Karpas-422 (cell line): ENCODE measurements around the gene SERPINB10. TPM values are rescaled to one million over a fixed set of nuclear protein-coding genes. Genes with fewer than 3 reads are reported as not detected.

Experiments
- DNase-seq: peaks from one replicate; pipeline ENCODE4 v3.0.0-alpha.2; 2015
- H2AFZ ChIP-seq: fragments of 200-600 bp; sonication (generic); 2 replicates; pipeline ENCODE4 v1.6.1; 2014; ENCODE audit warnings: antibody characterized with exemption, low read length, mixed read lengths
- H3K27ac ChIP-seq: fragments of 200-600 bp; sonication (generic); 2 replicates; pipeline ENCODE4 v1.5.1; 2014; ENCODE audit warnings: mild to moderate bottlenecking, low read length, moderate library complexity
- H3K27me3 ChIP-seq: fragments of 200-600 bp; sonication (generic); 2 replicates; pipeline ENCODE4 v1.6.1; 2014; ENCODE audit warnings: low read length, mixed read lengths
- H3K36me3 ChIP-seq: fragments of 200-600 bp; sonication (generic); 2 replicates; pipeline ENCODE4 v1.6.1; 2014; ENCODE audit warnings: low read length, mixed read lengths; ENCODE audit not compliant: insufficient read depth
- H3K4me1 ChIP-seq: fragments of 200-600 bp; sonication (generic); 2 replicates; pipeline ENCODE4 v1.6.1; 2014; ENCODE audit warnings: mild to moderate bottlenecking, low read length, mixed read lengths
- H3K4me2 ChIP-seq: fragments of 200-600 bp; sonication (generic); 2 replicates; pipeline ENCODE4 v1.6.1; 2014; ENCODE audit warnings: low read length, low read depth, mild to moderate bottlenecking; ENCODE audit not compliant: poor library complexity, severe bottlenecking
- H3K4me3 ChIP-seq: fragments of 200-600 bp; sonication (generic); 2 replicates; pipeline ENCODE4 v1.5.1; 2014; ENCODE audit warnings: mild to moderate bottlenecking, antibody characterized with exemption, low read length, mixed read lengths
- H3K79me2 ChIP-seq: fragments of 200-600 bp; sonication (generic); 2 replicates; pipeline ENCODE4 v1.6.1; 2014; ENCODE audit warnings: mild to moderate bottlenecking, low read length, mixed read lengths
- H3K9ac ChIP-seq: fragments of 200-600 bp; sonication (generic); 2 replicates; pipeline ENCODE4 v1.6.0; 2014; ENCODE audit warnings: low read length
- H3K9me2 ChIP-seq: fragments of 200-600 bp; sonication (generic), shearing (Covaris generic); replicated peaks from 2 replicates; pipeline ENCODE4 v1.6.0; 2014; ENCODE audit warnings: mild to moderate bottlenecking, low read length, moderate library complexity; ENCODE audit not compliant: insufficient read depth
- H3K9me3 ChIP-seq: fragments of 300-700, 200-600 bp; sonication (generic); 2 replicates; pipeline ENCODE4 v1.6.1; 2014; ENCODE audit warnings: low read length, mixed read lengths
- H4K20me1 ChIP-seq: fragments of 200-600 bp; sonication (generic); 2 replicates; pipeline ENCODE4 v1.6.1; 2014; ENCODE audit warnings: mild to moderate bottlenecking, antibody characterized with exemption, low read length, low read depth; ENCODE audit not compliant: insufficient read depth
- total RNA-seq: library from RNA; depleted of rRNA; stranded (reverse); fragments of >200 nt; shearing (Covaris generic); gene quantifications from 2 replicates; pipeline ENCODE4 v1.2.3, GENCODE V29; 2014; ENCODE audit warnings: low replicate concordance

The SERPINB10 gene
- total RNA-seq, 1 experiment from 2014 or later = not detected

GRCh38 chr18:63961435-63961980 lies 53.8 kb downstream of the SERPINB10 start:
- Histone ChIP-seq H3K27ac (no peak overlapping the region), H4K20me1 (no peaks in the 10 kb centered on the region), H3K4me3 (no peak overlapping the region), H3K9ac (no peak overlapping the region), H3K79me2 (no peaks in the 10 kb centered on the region), H3K27me3 (no peaks in the 10 kb centered on the region), H3K9me3 (no peaks in the 10 kb centered on the region), H3K4me1 (no peaks in the 10 kb centered on the region), H3K9me2 (no peaks in the 10 kb centered on the region), H2AFZ (no peak overlapping the region), H3K36me3 (no peaks in the 10 kb centered on the region), H3K4me2 (no peak overlapping the region)
- no peak for DNase-seq

- Histone ChIP-seq H3K79me2 (no peaks in the 10 kb centered on the region), H3K9me2 (no peaks in the 10 kb centered on the region), H3K4me2 (no peak overlapping the region), H3K9ac (no peak overlapping the region), H3K27me3 (no peaks in the 10 kb centered on the region), H4K20me1 (no peaks in the 10 kb centered on the region), H3K4me1 (no peaks in the 10 kb centered on the region), H3K4me3 (no peak overlapping the region), H3K36me3 (no peaks in the 10 kb centered on the region), H3K9me3 (no peaks in the 10 kb centered on the region), H3K27ac (no peak overlapping the region), H2AFZ (no peak overlapping the region)
- no peak for DNase-seq
These were observed 54.4 kb downstream of the SERPINB10 start for GRCh38 chr18:63962137-63962536.

GRCh38 chr18:63963615-63964256 lies 56.0 kb downstream of the SERPINB10 start:
- H3K9ac ChIP-seq = no peak overlapping the region
- no peaks in the 10 kb centered on the region for H3K9me2 ChIP-seq
- no peak overlapping the region for H2AFZ ChIP-seq
- H3K27me3 ChIP-seq = no peaks in the 10 kb centered on the region
- H3K4me3 ChIP-seq = no peak overlapping the region
- no peak overlapping the region for H3K4me2 ChIP-seq
- H3K4me1 ChIP-seq = no peaks in the 10 kb centered on the region
- DNase-seq = peak; percentile 89
- no peaks in the 10 kb centered on the region for H4K20me1 ChIP-seq
- no peaks in the 10 kb centered on the region for H3K79me2 ChIP-seq
- no peaks in the 10 kb centered on the region for H3K36me3 ChIP-seq
- no peaks in the 10 kb centered on the region for H3K9me3 ChIP-seq
- H3K27ac ChIP-seq = no peak overlapping the region

GRCh38 chr18:63964908-63965307 lies 57.1 kb downstream of the SERPINB10 start:
- Histone ChIP-seq H3K4me3 (no peak overlapping the region), H3K9me3 (no peaks in the 10 kb centered on the region), H2AFZ (no peak overlapping the region), H3K27ac (no peak overlapping the region), H3K4me1 (peaks cover 6% of the 10 kb centered on the region), H3K9ac (no peak overlapping the region), H4K20me1 (no peaks in the 10 kb centered on the region), H3K36me3 (no peaks in the 10 kb centered on the region), H3K79me2 (no peaks in the 10 kb centered on the region), H3K9me2 (no peaks in the 10 kb centered on the region), H3K27me3 (no peaks in the 10 kb centered on the region), H3K4me2 (no peak overlapping the region)
- DNase-seq = no peak

DNA sequence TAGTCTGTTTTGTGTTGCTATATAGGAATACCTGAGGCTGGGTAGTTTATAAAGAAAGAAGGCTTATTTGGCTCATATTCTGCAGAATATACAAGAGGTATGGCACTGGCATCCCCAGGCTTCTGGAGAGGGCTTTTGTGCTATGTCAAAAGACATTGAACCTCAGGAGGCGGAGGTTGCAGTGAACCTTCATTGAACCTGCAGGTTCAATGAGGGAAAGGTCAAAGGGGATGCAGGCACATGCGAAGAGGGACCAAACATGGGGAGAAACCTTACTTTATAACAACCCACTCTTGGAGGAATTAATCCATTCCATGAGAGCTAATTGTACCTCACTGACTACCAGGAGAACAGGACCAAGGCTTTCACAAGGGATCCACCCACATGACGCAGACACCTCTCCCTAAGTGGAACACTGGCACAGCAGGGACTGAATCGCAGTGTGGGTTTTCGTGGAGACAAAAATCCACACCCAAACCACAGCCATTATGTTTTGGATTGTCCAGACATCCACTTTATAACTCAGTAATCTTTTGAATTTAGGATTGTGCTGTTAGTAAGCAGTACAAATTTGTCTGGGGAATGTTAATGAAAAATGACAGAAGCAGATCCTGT lies 58.1 kb downstream of the SERPINB10 start:
- H3K4me2 ChIP-seq = no peak overlapping the region
- H3K4me3 ChIP-seq = no peak overlapping the region
- no peak for DNase-seq
- no peaks in the 10 kb centered on the region for H3K36me3 ChIP-seq
- H3K4me1 ChIP-seq = peaks cover 9% of the 10 kb centered on the region
- H3K79me2 ChIP-seq = no peaks in the 10 kb centered on the region
- H3K9me2 ChIP-seq = no peaks in the 10 kb centered on the region
- H3K27me3 ChIP-seq = no peaks in the 10 kb centered on the region
- H3K9ac ChIP-seq = no peak overlapping the region
- no peaks in the 10 kb centered on the region for H3K9me3 ChIP-seq
- H3K27ac ChIP-seq = no peak overlapping the region
- no peaks in the 10 kb centered on the region for H4K20me1 ChIP-seq
- H2AFZ ChIP-seq = no peak overlapping the region

DNA sequence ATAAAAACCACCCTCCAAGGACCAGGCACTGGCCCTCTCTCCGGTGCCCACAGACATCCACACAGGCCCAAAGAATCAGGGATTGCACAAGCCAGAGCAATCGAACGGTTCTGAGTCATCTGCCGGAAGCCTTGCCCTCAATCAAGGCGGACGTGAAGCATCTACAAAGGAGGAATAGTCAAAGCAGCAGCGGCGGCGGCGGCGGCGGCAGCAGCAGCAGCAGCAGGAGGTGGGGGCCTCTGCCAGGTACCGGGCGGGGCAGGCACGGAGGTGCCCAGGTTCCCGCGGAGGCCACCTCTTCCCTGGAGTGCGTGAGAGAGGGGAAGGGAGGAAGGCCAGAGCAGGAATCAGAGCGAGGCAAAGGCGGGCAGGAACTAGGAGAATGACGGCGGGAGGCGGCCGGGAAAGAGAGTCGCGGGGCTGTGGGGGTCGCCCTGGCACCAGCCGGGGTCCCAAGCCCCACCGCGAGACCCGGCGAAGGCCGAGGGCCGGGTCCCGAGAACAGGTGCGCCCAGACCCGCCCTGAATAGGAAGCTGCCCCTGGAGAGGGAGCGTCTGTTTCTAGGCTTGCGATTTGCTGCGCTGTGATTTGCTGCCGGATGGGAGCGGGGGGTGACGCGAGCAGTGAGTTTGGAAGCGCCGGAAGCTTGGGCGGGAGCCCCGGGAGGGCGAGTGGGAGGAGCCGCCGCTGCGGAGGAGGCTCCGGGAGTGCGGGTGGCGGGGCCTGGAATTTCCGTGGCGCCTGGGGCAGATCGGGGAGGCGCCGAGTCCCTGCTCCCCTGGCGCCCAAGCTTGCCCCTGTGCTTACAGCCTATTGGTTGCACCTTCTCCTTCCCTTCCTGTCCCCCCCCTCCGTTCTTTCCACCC lies 62.4 kb downstream of the SERPINB10 start, which contains the start of gene SERPINB8:
Gene SERPINB8, plus strand, starts transcription at position 140 of the 867 bp plus-strand sequence. CDS start 8,228 bp downstream, outside the sequence.
- no peaks in the 10 kb centered on the region for H4K20me1 ChIP-seq
- H3K4me2 ChIP-seq = peak within 1 kb of the TSS; percentile 80
- H3K79me2 ChIP-seq = no peaks in the 10 kb centered on the region
- H3K36me3 ChIP-seq = no peaks in the 10 kb centered on the region
- no peaks in the 10 kb centered on the region for H3K27me3 ChIP-seq
- peak; percentile 93 for DNase-seq
- no peak within 1 kb of the TSS for H3K27ac ChIP-seq
- peaks cover 13% of the 10 kb centered on the region for H3K4me1 ChIP-seq
- H3K9me3 ChIP-seq = no peaks in the 10 kb centered on the region
- no peaks in the 10 kb centered on the region for H3K9me2 ChIP-seq
- peak within 1 kb of the TSS; percentile 76 for H3K9ac ChIP-seq
- H2AFZ ChIP-seq = peak within 1 kb of the TSS; percentile 87
- H3K4me3 ChIP-seq = peak within 1 kb of the TSS; percentile 76

DNA sequence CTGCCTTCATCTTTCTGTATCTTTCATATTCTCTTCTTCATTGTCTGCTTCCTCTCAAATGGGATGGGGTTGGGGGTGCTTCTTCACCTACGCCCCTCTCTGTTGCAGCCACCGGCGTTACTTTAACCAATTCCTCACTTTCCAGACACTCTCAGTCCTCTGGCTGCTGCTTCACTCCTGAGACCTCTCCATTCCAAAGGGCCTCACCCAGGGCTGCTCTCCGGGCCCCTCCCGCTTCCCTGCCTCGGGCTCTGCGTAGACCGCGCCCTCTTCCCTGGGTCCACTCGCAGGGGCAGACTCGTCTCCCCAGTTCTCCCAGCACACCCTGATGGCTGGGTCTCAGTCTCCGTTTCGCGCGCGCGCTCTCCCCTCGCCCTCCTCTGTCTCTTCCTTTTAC lies 63.0 kb downstream of the SERPINB10 start:
- Histone ChIP-seq H3K4me3 (peak overlapping the region; percentile 76), H3K36me3 (no peaks in the 10 kb centered on the region), H3K4me1 (peaks cover 20% of the 10 kb centered on the region), H3K4me2 (peak overlapping the region; percentile 80), H3K27ac (no peak overlapping the region), H2AFZ (peak overlapping the region; percentile 87), H3K9me3 (no peaks in the 10 kb centered on the region), H3K9ac (peak overlapping the region; percentile 76), H3K9me2 (no peaks in the 10 kb centered on the region), H4K20me1 (no peaks in the 10 kb centered on the region), H3K79me2 (no peaks in the 10 kb centered on the region), H3K27me3 (no peaks in the 10 kb centered on the region)
- no peak for DNase-seq
